HG03442 (cell line): Measurements from ENCODE around the gene ICA1.

Experiments
- ATAC-seq: cut with Tn5 transposase; IDR thresholded peaks from one replicate; pipeline ENCODE4 v1.9.1; 2021; ENCODE audit warnings: mild to moderate bottlenecking, moderate library complexity; ENCODE audit not compliant: unreplicated experiment

The ICA1 gene

DNA sequence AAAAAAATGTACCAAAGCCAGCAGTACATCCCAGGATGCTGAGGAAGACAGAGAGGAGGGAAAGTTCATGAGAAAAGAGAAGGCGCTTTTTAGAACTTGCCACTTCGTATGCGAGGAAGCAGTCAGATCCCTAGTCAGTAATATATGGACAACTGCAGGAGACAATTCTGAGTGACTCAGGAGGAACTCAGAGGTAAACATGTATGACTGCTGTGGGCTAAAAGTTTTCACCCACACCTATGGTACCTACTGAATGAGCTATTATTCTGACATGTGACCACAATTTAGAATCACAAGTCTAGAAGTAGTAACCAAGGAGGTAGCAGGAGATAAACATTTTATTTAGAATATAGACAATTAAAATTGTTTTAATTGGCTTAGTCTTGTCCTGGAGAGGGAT is 126.5 kb downstream of the ICA1 start:
- no peak for ATAC-seq

DNA sequence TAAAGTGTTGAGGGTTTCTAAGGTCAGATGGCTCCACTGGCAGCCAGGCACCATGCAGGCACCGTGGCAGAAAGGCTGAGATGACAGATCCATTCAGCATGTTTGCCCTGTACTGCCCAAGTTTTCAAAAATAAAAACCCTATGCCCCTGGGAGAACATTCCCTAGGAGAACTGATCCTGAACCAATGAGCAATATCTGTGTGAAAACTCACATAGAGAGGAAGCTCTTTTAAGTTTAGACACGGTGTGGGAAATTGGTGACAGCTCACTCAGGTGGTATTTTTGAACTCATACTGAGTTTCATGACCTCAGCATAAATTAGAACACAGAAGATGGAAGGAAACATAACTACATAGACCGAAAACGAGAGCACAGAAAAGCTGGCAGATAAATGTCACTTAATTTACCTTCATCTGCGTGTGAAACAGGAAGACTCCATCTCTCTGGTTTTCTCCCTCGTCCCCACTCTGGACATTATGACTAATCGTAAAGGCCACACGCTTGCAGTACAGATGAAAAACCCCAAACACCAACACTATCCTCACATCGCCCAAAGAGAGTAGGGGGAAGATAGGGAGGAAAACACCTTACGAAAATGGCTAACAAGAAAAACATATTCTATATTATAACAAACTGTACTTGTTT is 127.8 kb downstream of the ICA1 start:
- ATAC-seq = peak; percentile 78

DNA sequence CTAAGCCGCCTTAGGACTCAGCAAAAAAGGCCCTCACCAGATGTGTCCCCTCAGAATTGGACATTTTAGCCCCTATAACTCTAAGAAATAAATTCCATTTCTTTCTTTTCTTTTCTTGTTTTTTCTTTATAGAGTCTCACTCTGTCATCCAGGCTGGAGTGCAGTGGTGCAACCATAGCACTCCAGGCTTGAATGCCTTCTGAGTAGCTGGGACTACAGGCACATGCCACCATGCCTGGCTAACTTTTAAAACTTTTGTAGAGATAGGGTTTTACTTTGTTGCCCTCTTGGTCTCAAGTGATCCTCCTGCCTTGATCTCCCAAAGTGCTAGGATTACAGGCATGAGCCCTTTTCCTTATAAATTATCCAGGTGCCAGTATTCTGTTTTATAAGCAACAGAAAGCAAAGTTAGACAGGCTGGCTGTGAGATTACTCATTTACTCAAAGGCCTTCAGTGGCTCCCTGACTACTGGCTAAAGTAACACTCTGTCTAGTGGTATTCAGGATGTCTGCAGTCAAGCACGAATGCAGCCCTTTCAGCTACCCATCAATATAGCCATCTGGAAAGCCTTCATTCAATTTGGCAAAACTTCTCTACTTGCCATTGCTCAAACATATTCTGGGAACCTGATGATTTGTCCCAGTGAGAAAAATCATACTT is 128.6 kb downstream of the ICA1 start:
- no peak for ATAC-seq

DNA sequence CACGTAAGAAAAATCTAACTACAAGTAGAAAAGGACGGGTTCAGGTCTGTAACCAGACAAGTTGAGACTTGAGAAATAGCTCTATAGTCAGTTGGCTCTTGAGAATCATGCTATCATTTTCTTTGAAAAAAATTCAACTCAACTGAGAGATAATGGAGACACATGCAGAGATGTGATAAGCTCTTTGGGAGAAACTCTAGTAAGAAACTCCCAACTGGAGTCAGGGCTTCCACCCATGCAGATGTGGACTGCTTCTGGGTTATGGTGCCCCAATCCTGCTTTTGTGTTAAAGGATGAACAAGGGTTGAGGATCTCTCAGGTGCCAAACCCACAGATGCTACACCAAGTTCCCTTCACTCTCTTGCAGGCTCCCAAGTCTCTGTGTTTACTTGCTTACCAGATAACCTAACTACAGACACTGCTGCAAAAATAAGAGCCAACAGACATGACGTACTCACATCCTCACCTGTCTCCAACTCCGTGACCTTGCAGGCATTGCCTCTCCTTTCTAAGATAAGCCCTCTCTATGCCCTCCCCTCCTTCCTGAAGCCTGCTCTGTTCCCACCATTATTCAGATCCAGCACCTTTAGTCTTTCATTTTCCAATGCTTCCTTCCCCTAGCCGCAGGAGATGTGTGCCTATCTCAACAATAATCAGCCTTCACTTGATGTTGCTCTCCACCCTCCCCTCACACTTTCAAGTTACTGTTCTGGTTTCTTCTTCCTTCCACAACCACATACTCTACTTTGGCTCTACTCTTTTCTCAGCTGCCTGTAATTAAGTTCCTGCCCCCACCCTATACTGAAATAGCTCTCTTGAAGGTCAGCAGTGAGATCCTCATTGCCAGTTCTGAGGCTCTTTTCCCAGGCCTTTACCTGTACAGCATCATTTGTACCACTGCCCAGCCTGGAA is 130.0 kb downstream of the ICA1 start:
- peak; percentile 34 for ATAC-seq

DNA sequence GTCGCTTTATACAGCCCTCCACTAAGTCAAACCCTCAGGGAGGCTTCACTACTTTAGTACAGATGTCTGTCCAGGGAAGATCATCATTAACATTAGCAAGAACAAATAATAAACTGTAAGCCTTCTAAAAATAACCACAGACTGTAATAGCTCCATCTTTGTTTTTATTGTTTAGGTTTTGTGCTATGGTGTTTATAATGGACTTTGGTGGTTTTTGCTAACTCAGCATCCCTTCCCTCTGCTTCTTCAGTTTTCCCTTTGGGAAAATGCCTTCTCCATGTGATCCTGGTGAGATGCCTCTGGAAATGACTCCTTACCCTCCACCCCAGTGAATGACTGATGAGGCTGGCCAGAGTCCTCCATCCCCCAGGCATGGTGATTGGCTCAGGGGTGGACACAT is 131.3 kb downstream of the ICA1 start:
- no peak for ATAC-seq

DNA sequence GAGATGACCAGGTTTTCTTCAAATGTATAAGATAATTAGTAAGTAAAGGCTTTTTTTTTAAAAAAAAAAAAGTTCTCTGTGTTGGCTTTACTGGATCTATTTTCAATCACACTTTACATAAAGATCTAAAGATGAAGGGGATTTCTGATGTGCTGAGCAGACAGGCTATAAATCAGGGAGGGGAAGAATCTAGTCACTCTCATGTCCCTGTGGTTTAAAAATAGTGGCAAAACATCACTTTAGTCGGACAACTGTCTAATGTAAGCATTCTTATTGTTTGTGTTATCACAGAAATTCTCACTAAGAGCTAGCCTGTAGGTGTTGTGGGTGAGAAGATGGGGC is 132.7 kb downstream of the ICA1 start:
- ATAC-seq = no peak

DNA sequence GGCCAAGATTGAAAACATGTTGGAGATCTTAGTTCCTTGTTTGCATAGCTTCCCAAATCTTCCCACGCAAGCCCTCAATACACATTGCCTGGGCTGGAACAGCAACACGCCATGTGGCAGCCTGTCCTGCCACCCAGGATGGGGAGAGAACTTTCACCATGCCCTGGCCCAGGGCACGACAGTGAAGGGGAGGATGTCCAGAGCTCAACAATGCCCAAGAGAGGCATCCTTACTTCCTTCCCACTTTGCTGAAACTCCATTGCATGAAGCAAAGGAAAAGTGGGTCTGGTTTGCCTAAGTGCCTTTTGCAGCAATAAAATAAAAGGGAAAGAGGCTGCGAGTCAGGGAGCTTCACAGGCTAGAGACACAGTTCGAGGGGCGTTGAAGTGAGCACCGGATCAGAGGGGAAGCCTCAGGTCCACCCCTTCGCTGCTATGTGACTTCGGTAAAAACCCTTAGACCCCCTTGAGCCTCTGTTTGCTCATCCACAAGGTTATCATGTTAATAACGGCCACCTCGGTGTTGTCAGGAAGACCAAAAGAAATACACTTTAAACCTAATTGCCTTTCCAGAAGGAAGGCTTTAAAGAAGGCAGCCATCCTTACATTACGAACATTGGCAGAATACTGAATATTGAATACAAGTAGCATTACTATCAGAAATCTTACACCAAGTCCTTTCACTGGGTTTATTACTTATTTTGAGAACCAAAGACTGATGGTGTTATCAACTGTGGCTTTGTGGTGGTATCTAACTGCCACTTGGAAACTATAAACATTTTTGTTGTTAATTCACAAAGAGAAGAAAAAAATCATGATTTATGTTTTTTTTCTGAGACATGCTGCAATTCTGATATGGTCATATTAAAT is 133.3 kb downstream of the ICA1 start:
- no peak for ATAC-seq

DNA sequence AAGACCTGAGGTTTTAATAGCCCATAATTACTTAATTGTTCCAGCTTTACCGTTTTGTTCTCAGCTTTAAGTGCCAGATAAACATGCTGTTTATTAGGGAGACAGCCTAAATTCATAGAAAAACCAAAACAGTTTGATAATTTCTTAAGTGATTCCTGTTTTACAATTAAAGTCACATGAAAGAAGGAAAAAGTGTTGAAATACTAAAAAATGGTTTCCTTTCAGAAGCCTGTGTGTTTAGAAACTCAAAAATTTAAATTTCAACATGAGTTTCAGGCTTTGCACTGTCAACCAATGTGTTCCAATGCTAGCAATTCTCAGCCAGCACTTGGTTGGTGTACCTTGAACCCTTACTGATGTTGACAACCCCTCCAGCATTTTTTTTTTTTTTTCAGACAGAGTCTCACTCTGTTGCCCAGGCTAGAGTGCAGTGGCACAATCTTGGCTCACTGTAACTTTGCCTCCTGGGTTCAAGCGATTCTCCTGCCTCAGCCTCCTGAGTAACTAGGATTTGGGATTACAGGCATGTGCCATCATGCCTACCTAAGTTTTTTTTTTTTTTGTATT is 135.3 kb downstream of the ICA1 start:
- no peak for ATAC-seq

DNA sequence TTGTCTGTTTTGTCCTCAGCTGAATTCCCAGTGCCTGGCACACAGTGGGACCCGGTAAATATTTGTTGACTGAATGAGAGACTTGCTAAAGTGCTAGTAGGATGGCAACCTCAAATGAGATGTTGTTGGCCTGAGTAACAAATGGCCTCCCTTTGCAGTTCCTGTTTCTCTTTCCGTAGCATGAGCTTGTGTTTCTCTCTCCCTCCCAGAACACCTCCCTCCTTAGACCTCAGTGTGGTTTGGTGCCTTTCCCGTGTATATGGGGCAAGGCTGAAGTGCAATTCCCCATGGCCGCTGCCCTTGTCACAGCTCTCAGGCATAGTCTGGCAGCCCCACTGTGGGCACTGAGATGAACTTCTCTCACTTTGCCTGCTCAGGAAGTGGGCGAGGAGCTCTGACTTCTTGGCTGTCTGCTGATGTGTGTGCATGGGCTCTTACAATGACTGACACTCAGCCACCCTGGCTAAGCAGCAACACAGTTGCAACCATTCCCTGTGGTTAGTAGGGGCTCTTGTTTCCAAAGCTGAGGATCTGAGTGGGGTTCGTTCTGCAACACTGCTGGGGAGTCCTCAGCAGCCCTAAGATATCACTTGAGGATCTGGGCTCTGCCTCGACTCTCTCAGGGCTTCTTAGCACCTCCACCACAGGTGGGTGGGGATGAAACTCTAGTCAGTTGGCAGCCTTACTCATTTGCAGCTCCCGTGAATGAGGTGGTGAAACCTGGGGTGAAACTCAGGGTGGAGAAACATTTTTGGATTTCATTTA is 136.1 kb downstream of the ICA1 start:
- peak; percentile 70 for ATAC-seq

DNA sequence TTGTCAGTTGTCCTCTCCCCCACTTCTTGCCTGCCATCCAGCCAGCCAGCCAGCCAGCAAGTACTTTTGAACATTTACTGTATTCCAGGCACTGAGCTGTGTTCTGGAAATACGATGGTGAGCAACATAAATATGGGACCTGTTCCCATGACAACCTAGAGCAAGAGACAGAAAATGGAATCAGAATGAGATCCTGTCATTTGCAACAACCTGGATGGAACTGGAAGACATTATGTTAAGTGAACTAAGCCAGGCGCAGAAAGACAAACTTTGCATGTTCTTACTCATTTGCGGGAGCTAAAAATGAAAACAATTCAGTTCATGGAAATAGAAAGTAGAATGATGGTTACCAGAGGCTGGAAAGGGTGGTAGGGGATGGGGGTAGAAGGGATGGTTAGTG is 140.7 kb downstream of the ICA1 start:
- ATAC-seq = no peak

DNA sequence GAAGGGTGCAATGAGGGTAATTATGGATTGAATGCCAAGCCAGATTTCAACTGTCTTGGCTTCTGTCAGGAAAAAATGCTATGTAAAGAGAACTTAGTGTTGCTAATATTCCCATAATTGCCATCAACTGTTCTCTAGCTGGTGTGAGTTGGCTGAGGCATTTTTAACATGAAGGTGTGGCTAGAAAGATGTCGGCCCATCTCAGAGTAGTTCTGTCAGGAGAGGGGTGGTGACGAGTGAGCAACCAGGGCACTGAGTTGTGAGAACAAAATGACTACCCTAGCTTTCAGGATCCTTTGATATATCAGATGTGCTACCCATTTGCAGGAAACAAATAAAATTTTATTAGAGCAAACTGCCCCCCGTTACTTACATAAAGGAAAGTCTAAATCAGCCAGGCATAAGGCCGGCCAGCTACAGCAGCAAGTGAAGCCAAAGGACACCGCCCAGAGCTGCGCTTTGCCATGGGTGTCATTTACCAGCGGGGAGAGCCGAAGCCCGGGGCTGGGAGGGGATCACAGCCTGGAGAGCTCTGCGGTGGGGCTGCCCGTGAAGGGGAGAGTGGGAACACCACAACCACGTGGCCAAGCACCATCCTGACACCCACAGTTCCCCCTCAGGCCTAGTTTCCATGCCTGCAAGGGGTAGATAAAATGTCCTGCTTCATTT is 141.4 kb downstream of the ICA1 start:
- ATAC-seq = no peak

DNA sequence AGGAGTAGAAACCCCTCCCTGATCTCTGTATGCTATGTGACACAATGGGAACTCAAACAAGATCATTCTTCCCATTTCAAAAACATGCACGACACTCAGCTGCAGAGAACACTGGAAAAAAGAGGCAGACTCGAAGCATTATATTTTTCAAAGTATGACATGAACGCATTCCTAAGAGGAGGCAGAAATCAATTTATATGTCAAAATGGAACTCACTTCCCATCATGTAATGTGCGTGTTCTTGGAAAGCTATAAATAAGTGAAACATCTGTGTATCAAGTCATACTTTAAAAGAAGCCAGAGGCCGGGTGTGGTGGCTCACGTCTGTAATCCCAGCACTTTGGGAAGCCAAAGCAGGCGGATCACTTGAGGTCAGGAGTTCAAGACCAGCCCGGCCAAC is 142.7 kb downstream of the ICA1 start:
- no peak for ATAC-seq

DNA sequence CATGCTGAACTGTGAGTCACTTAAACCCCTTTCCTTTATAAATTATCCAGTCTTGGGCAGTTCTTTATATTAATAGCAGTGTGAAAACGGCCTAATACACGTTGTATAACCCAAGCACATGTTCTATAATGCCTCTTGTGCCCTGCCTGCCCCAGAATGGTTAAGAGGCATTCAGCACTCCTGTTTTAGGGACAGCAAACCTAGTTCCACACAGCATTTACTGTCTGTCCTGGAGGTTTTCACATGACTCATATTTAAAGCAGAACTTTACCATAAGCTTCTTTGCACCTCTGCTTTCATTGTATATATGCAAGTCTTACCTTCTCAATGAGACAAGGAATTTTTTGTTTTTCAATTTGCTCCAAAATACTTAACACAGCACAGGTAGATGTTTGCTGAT is 144.8 kb downstream of the ICA1 start:
- ATAC-seq = peak; percentile 22

DNA sequence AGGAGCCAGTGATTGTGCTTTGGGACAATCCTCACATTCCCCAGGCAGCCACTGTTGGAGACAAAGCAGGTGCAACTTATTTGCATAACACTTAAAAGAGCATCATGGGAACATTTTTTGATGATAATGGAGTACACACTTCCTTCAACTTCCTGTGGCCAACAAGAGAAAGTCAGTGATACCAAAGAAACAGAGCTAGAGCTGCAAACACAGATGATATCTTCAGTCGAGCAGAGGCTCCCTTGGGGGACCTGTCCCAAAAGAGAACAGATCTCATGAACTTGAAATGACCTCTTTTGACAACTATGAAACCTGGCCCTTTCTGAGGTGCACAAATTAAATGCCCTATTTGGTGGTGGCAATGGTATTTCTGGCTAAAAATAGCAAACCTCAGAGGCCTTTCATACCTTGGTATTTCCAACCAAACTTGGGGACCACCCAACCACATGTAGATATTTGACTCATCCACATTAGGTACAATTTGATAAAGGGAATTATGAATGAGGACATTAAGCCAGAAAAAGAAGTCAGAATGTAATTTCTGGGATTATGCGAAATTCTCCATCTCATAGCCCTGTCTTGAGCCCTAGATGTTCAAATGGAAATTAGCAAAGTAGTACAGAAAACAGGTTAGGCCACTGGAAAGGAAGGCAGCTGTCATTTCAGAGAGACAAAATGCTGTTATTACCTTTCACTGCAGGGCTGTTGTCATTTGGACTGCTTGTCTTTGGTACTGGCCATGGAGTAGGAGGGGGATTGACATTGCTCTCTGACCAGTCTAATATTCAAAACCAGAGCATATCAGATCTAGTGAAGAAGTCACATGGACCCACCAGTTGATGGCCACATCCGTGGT is 146.2 kb downstream of the ICA1 start:
- ATAC-seq = peak; percentile 91

DNA sequence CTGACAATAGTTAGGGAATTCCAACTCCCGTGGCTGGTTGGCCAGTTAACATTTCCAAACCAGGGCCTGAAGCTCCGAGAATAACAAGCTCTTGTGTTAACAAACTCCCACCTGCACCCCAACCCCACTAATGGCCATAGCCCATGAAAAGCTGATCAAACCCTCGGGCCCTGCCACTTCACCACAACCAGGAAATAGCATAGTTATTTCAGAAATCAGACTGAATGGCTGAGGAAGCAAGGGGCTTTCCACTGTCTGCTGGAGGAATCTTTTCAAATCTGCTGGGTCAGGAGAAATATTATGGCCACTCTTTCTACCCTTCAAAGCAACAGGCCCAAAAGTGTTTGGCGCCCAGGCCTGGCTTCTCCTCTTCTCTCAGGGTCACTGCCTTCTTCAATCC is 147.8 kb downstream of the ICA1 start:
- no peak for ATAC-seq

DNA sequence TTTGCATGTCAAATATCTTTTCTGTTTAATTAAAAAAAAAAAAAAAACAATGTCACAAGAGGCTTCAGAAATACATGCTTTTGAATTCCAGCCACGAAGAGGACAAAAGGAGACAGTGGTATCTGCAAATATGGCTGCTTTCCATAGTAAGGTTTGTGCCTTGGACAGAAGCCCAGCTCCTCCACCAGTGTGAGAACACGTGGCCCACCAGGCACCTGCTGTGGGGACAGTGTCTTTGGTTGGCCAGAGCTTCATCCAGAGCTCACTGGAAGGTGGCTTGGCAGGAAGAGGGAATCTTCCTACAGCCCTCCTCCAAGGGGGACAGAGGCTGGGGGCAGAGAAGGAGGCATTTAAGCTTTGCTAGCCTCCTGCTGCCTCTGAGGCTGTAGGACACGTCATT is 148.8 kb downstream of the ICA1 start:
- no peak for ATAC-seq

DNA sequence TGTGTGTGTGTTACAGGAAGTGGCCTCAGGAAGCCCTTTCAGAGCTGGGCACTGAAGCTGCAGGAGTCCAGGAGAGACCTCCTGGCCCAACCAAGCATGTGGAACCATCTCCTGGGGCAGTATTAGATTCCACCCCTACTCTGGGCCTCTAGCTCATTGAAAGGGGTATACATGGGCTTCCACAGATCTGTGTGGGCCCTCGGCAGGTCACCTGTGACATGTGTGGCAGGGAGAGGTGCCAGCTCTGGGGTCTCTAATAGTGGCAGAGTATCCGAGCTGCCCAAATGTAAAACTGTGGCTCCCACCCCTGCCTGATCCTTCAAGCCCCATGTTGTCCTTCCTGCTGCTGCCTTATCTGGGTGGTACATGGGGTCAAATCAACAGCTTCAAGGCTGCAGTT is 149.3 kb downstream of the ICA1 start:
- no peak for ATAC-seq

DNA sequence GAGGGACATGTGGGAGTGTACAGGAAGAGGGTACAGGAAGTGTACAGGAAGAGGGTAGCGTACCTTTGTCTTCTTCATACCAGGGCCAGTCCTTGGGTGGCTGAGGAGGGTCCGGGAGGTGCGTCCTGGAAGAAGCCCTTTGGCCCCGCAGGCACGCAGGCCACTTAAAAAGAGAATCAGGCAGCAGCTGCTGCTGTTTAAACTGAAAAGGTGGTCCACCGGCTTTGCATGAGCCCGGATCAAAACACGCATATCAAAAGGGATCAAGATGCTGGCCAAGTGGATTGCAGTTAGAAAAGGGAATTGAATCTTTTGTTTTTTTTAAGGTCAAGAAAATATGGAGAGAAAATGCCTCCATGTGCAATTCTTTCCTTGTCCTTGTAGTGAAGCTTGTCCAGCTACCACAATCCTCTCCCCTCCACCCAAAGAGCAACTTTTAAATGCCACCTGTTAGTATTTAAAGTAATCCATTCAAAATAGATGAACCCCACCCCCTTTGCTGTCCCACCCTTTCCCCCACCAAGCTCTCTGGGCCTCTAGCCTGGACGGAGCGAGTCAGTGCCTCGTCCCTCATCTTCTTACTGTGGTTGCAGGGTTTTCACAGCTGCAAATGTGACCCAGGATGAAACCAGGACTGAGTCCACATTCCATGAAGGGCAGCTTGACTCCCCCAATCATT is 150.5 kb downstream of the ICA1 start:
- ATAC-seq = no peak
